HG03025 (cell line): ENCODE measurements around the gene LGALS4.
"Not testable (repeated sequence)": the region's sequence is repeated elsewhere in the genome, so short reads cannot be mapped to it uniquely, and the experiment has no call there.

ENCODE experiments used
- ATAC-seq: cut with Tn5 transposase; IDR thresholded peaks from one replicate; pipeline ENCODE4 v1.9.1; 2021; ENCODE audit warnings: mild to moderate bottlenecking, moderate library complexity; ENCODE audit not compliant: unreplicated experiment, low FRiP score

The LGALS4 gene

GRCh38 chr19:38843175-38843758 lies 30.5 kb upstream of the LGALS4 start:
- ATAC-seq: no peak

GRCh38 chr19:38842439-38843174 lies 29.9 kb upstream of the LGALS4 start:
- ATAC-seq: no peak

GRCh38 chr19:38841787-38842438 lies 29.2 kb upstream of the LGALS4 start:
- no peak for ATAC-seq

DNA sequence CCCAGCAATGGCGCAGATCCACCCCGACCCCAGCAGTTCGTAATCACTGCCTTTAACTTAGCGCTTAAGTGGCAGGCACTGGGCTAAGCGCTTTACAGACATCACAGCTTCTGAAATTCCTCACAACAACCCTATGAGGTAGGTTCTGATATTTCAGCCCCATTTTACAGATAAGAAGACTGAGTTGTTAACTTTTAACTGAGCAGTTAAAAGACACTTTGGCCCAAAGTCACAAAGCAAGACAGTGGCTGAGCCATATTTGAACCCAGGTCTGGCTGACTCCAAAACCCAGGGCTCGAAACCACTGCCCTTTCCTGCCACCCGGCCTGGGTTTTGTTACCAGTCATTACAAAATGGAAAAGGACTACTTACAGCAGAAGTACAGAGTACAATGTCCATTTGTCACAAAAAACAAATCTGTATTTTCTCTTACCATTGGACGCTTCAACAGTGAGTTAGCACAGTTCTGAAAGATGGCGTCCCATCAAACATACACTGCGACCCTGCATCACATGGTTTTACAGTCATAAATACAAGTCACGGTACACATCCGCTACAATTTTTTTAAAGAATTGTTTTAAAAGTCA lies 28.5 kb upstream of the LGALS4 start:
- ATAC-seq: no peak

DNA sequence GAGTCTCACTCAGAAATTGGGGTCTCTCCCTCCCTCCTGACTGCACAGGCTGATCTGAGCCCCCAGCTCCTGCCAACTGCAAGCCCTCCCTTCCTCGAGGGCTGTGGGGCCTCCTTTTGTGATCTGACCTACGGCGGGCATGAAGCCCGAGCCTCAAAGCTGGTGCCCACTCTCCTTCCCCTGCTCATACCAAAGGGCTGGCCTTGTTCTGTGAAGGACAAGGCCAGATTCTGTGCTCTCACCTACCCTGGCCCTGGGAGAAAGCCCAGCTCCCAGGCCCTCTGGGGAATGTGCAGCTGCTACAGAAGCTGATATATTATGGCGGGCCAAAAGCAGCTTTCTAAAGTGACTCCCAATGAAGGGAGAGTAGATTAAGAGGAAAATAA lies 27.8 kb upstream of the LGALS4 start:
- ATAC-seq: no peak

DNA sequence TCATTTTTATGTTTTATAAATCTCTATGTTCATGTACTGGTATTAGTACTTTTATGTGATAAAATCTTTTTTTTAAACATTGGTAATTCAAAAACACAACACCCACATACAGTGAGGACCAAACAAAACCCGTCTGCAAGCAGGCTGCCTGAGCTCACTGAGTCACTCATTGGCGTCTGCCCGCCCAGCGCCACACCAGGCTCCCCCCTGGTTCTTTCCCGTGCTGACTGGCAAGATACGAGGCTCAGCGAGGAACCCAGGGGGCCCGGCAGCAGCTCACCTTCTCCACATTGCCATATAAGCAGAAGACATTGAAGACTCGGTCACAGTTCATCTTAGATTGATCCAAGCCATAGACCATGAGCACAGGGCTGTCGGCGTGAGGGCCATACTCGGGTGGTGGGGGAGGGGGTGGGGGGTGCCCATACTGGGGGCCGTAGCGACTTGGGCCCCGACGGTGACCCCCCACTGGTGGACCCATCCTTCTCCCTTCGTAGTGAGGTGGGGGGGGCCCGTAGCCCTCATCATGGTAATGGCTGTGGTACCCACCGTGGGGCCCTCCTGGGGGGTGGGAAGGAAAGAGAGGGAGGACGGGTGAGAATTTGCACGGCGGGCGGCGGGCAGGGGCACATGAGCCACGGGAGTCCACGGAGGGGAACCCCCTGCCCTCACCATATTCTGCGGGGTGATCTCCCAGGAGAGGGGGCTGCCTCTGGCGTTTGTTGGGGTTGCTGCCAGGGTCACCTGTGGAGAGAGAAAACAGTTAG lies 27.3 kb upstream of the LGALS4 start:
- no peak for ATAC-seq

- no peak for ATAC-seq
Measured at GRCh38 chr19:38838986-38839761, 26.4 kb upstream of the LGALS4 start.

- no peak for ATAC-seq
Measured at GRCh38 chr19:38838208-38838985, 25.7 kb upstream of the LGALS4 start.

DNA sequence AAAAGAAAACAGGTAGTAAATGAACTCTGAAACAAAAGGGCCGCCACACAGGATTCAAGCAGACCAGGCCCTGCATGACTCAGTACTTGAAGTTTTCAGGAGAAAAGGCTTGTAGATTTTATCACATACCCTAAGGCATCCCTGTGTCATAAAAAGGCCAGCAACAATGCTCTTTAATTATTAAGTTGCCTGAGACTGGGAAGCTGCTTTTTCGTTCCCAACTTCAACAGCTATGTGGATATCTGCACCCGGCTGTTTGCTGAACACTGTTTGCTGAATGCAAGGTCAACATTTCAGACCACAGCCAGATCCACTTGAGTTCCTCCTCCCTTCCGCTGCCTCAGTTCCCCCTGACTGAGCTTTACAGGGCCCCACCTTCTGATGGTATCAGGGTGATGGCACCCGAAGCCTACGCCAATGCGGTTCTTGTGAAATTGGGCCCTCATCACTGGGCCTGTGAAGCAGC lies 24.9 kb upstream of the LGALS4 start:
- ATAC-seq: no peak

GRCh38 chr19:38836983-38837626 lies 24.4 kb upstream of the LGALS4 start:
- no peak for ATAC-seq

GRCh38 chr19:38836159-38836982 lies 23.6 kb upstream of the LGALS4 start:
- no peak for ATAC-seq

GRCh38 chr19:38834590-38834989 lies 21.8 kb upstream of the LGALS4 start:
- no peak for ATAC-seq

- no peak for ATAC-seq
Measured at GRCh38 chr19:38834104-38834490, 21.4 kb upstream of the LGALS4 start.

- no peak for ATAC-seq
Measured at GRCh38 chr19:38833092-38833425, 20.3 kb upstream of the LGALS4 start.

DNA sequence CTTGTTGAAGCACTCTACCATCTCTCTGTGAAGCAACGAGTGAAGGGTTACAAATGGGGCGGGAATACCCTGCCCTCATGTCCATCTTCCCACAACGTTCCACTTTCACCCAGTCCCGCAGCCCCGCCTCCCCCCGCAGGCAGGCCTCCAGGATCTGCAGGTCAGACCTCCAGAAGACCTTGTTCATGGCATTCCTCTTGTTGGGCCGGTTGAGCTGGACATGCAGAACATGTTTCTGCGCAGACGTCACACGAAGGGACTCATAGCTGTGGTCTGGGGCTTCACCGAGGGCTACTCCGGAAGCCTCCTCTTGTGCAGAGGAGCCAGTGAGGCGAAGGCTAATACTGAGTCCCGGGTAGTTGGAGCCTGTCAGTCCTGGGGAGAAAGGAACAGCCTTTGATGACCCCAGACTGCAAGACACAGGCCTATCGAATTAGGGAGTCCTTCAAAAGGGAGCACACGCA lies 18.4 kb upstream of the LGALS4 start:
- ATAC-seq: peak; percentile 33

GRCh38 chr19:38830039-38830733 lies 17.4 kb upstream of the LGALS4 start:
- no peak for ATAC-seq

DNA sequence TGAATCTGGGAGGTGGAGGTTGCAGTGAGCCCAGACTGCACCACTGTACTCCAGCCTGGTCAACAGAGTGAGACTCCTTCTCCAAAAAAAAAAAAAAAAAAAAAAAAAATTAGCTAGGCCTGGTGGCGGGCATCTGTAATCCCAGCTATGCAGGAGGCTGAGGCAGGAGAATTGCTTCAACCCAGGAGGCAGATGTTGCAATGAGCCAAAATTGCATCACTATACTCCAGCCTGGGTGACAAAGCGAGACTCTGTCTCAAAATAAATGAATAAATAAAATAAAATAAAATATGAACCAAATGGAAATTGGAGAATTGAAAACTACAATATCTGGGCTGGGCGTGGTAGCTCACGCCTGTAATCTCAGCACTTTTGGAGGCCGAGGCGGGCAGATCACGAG lies 16.5 kb upstream of the LGALS4 start:
- not testable (repeated sequence) for ATAC-seq
